OCI-LY1 (cell line): ENCODE data around the gene ADGB.
"Not testable (repeated sequence)": the region's sequence is repeated elsewhere in the genome, so short reads cannot be mapped to it uniquely, and the experiment has no call there.

Source experiments
- H2AFZ ChIP-seq: fragments of 200-600 bp; sonication (generic), shearing (Covaris generic); 2 replicates; pipeline ENCODE4 v1.6.0; 2014; ENCODE audit warnings: antibody characterized with exemption, mild to moderate bottlenecking, low read length
- H3F3A ChIP-seq: fragments of 200-600 bp; sonication (generic), shearing (Covaris generic); 2 replicates; pipeline ENCODE4 v1.6.0; 2014; ENCODE audit warnings: mild to moderate bottlenecking, antibody characterized with exemption, low read length, moderate library complexity; ENCODE audit not compliant: insufficient read depth
- H3K27ac ChIP-seq: fragments of 200-600 bp; sonication (generic); 2 replicates; pipeline ENCODE4 v1.5.1; 2014; ENCODE audit warnings: low read length, mixed run types, mild to moderate bottlenecking, low read depth; ENCODE audit not compliant: poor library complexity, severe bottlenecking
- H3K27me3 ChIP-seq: fragments of 200-600 bp; sonication (generic); 2 replicates; pipeline ENCODE4 v1.6.0; 2014; ENCODE audit warnings: antibody characterized with exemption, mild to moderate bottlenecking, low read length, moderate library complexity; ENCODE audit not compliant: insufficient read depth
- H3K36me3 ChIP-seq: fragments of 200-600 bp; sonication (generic); 2 replicates; pipeline ENCODE4 v1.6.1; 2014; ENCODE audit warnings: mild to moderate bottlenecking, antibody characterized with exemption, low read length, moderate library complexity, mixed read lengths; ENCODE audit not compliant: insufficient read depth
- H3K4me1 ChIP-seq: fragments of 200-600 bp; sonication (generic); 2 replicates; pipeline ENCODE4 v1.5.1; 2014; ENCODE audit warnings: mild to moderate bottlenecking, low read length, moderate library complexity; ENCODE audit not compliant: insufficient read depth, severe bottlenecking
- H3K4me2 ChIP-seq: fragments of 200-600 bp; sonication (generic), shearing (Covaris generic); 2 replicates; pipeline ENCODE4 v1.6.1; 2014; ENCODE audit warnings: low read length
- H3K4me3 ChIP-seq: fragments of 200-600 bp; sonication (generic); 2 replicates; pipeline ENCODE4 v1.5.1; 2014; ENCODE audit warnings: low read length, low read depth, mild to moderate bottlenecking, mixed read lengths; ENCODE audit not compliant: poor library complexity, severe bottlenecking
- H3K79me2 ChIP-seq: fragments of 200-600 bp; shearing (Covaris generic); 2 replicates; pipeline ENCODE4 v1.6.1; 2016; ENCODE audit warnings: mixed run types, low read length, mixed read lengths; ENCODE audit not compliant: insufficient read depth
- H3K9ac ChIP-seq: fragments of 200-600 bp; sonication (generic), shearing (Covaris generic); 2 replicates; pipeline ENCODE4 v1.6.1; 2014; ENCODE audit warnings: mild to moderate bottlenecking, low read length, mixed read lengths
- H3K9me2 ChIP-seq: fragments of 200-600 bp; sonication (generic), shearing (Covaris generic); 2 replicates; pipeline ENCODE4 v1.6.1; 2014; ENCODE audit warnings: low read depth, mild to moderate bottlenecking, low read length, mixed read lengths
- H3K9me3 ChIP-seq: fragments of 200-600 bp; shearing (Covaris generic); 2 replicates; pipeline ENCODE4 v1.6.1; 2014; ENCODE audit warnings: low read length, mixed read lengths
- H4K20me1 ChIP-seq: fragments of 200-600 bp; sonication (generic), shearing (Covaris generic); 2 replicates; pipeline ENCODE4 v1.6.0; 2016; ENCODE audit warnings: mild to moderate bottlenecking, low read length; ENCODE audit not compliant: insufficient read depth
- CTCF ChIP-seq: fragments of 200-600 bp; sonication (generic), shearing (Covaris generic); IDR thresholded peaks from 2 replicates; pipeline ENCODE4 v1.5.1; 2017; ENCODE audit warnings: mild to moderate bottlenecking, antibody characterized with exemption, low read length, moderate library complexity, mixed read lengths
- EZH2 ChIP-seq: fragments of 200-600 bp; sonication (generic), shearing (Covaris generic); IDR thresholded peaks from 2 replicates; pipeline ENCODE4 v1.8.0; 2017; ENCODE audit warnings: borderline replicate concordance, mixed run types, mild to moderate bottlenecking, antibody characterized with exemption, low read length, moderate library complexity, mixed read lengths

Gene ADGB

GRCh38 chr6:146805546-146806325 is 207.0 kb downstream of the ADGB start:
- no peak overlapping the region for H3K4me2 ChIP-seq
- H3K4me3 ChIP-seq: no peak overlapping the region
- H3F3A ChIP-seq: no peaks in the 10 kb centered on the region
- H3K9me3 ChIP-seq: no peaks in the 10 kb centered on the region
- no peak overlapping the region for H2AFZ ChIP-seq
- no peaks in the 10 kb centered on the region for H4K20me1 ChIP-seq
- no peaks in the 10 kb centered on the region for H3K79me2 ChIP-seq
- no peak overlapping the region for H3K27ac ChIP-seq
- H3K9me2 ChIP-seq: no peaks in the 10 kb centered on the region
- H3K36me3 ChIP-seq: no peaks in the 10 kb centered on the region
- no peak overlapping the region for H3K9ac ChIP-seq
- no peak for TF ChIP-seq CTCF
- no peak for TF ChIP-seq EZH2
- no peaks in the 10 kb centered on the region for H3K4me1 ChIP-seq
- no peaks in the 10 kb centered on the region for H3K27me3 ChIP-seq

GRCh38 chr6:146809014-146809413 is 210.2 kb downstream of the ADGB start:
- not testable (repeated sequence) for H3K9me3 ChIP-seq, H3K9ac ChIP-seq, H3K4me1 ChIP-seq, H2AFZ ChIP-seq, H4K20me1 ChIP-seq, H3F3A ChIP-seq, H3K4me3 ChIP-seq, H3K36me3 ChIP-seq, H3K79me2 ChIP-seq, H3K4me2 ChIP-seq, H3K27me3 ChIP-seq, H3K27ac ChIP-seq, H3K9me2 ChIP-seq

- H3K9ac ChIP-seq, H3K4me1 ChIP-seq, H3K27me3 ChIP-seq, H3K9me3 ChIP-seq, H3K79me2 ChIP-seq, H3K36me3 ChIP-seq, H3F3A ChIP-seq, H3K4me3 ChIP-seq, H4K20me1 ChIP-seq, H3K9me2 ChIP-seq, H3K4me2 ChIP-seq, H2AFZ ChIP-seq, H3K27ac ChIP-seq: not testable (repeated sequence)
Observed at GRCh38 chr6:146812811-146813321, 214.1 kb downstream of the ADGB start.

GRCh38 chr6:146813554-146813953 is 214.8 kb downstream of the ADGB start:
- Histone ChIP-seq H3K4me3 (no peak overlapping the region), H3K4me2 (no peak overlapping the region), H2AFZ (no peak overlapping the region), H4K20me1 (no peaks in the 10 kb centered on the region), H3F3A (no peaks in the 10 kb centered on the region), H3K9me3 (no peaks in the 10 kb centered on the region), H3K27me3 (no peaks in the 10 kb centered on the region), H3K79me2 (no peaks in the 10 kb centered on the region), H3K27ac (no peak overlapping the region), H3K4me1 (no peaks in the 10 kb centered on the region), H3K36me3 (no peaks in the 10 kb centered on the region), H3K9me2 (no peaks in the 10 kb centered on the region), H3K9ac (no peak overlapping the region)
- no peak for TF ChIP-seq CTCF
- no peak for TF ChIP-seq EZH2
